Mammary epithelial cell (primary cell): ENCODE results near the gene CBX7.

Source experiments
- EZH2 ChIP-seq: IDR thresholded peaks from 2 replicates; pipeline ENCODE4 v1.6.1; 2012; ENCODE audit warnings: low read length, inconsistent platforms, borderline replicate concordance
- TF ChIP-seq, protein P1 (sequence below), 2 donors: IDR thresholded peaks in 1 of 2; conservative IDR thresholded peaks in 1 of 2; 2 replicates each; pipeline ENCODE4 v1.5.1; 2011 to 2012; ENCODE audit warnings: inconsistent platforms in 2 of 2, low read length in 2 of 2, mild to moderate bottlenecking in 2 of 2, control low read depth in 1 of 2, low read depth in 1 of 2; ENCODE audit not compliant: insufficient read depth in 1 of 2; ENCODE audit errors: extremely low read depth in 1 of 2

DNA sequence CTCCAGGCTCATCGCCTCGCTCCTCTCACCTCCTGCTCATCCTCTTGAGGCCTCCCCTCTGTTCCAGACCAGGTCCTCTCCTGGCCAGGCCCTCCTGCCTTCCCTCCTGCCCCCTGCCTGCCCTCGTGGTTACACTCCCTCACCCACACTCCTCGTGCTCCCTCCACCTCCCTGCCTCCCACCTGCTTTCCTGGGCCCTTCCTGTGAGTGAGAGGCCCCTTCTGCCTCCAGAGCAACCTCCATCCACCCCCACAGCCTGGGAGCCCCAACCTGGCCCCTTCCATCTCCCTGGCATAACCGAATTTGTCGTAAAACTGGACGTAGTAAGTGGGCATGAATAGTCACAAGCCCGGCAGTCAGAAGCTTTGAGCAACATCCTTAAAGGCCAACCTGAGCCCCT, 70.9 kb downstream of the CBX7 start:
- TF ChIP-seq, protein P1, sequence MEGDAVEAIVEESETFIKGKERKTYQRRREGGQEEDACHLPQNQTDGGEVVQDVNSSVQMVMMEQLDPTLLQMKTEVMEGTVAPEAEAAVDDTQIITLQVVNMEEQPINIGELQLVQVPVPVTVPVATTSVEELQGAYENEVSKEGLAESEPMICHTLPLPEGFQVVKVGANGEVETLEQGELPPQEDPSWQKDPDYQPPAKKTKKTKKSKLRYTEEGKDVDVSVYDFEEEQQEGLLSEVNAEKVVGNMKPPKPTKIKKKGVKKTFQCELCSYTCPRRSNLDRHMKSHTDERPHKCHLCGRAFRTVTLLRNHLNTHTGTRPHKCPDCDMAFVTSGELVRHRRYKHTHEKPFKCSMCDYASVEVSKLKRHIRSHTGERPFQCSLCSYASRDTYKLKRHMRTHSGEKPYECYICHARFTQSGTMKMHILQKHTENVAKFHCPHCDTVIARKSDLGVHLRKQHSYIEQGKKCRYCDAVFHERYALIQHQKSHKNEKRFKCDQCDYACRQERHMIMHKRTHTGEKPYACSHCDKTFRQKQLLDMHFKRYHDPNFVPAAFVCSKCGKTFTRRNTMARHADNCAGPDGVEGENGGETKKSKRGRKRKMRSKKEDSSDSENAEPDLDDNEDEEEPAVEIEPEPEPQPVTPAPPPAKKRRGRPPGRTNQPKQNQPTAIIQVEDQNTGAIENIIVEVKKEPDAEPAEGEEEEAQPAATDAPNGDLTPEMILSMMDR (conservative IDR thresholded peaks at IDR 0.05 in 1 of 2, IDR thresholded peaks at IDR 0.05 in 1 of 2; ENCODE audit: extremely low read depth in 1 of 2, insufficient read depth in 1 of 2, low read depth in 1 of 2, low read length in 2 of 2), result no peak
- TF ChIP-seq EZH2, result no peak
